T-helper 1 cell treated with Interleukin-12 subunit alpha and Interleukin-12 subunit beta and Interleukin-4 antibody, amounts not matched to agents 30 μg/mL and 1 μg/mL, for 36 hours (primary cell): ENCODE measurements around the gene ZNF804A.
"Not testable (repeated sequence)": the region's sequence is repeated elsewhere in the genome, so short reads cannot be mapped to it uniquely, and the experiment has no call there.

Experiments used
- H3K27ac Mint-ChIP-seq: one replicate; pipeline ENCODE4 v1.8.0; 2021; ENCODE audit warnings: mild to moderate bottlenecking, mixed read lengths
- H3K27me3 Mint-ChIP-seq: one replicate; pipeline ENCODE4 v1.8.0; 2021; ENCODE audit warnings: low read depth, mixed read lengths
- H3K36me3 Mint-ChIP-seq: one replicate; pipeline ENCODE4 v1.8.0; 2021; ENCODE audit warnings: low read depth, mixed read lengths
- H3K4me1 Mint-ChIP-seq: one replicate; pipeline ENCODE4 v1.8.0; 2021; ENCODE audit warnings: low read depth, mixed read lengths
- H3K4me3 Mint-ChIP-seq: one replicate; pipeline ENCODE4 v1.8.0; 2021; ENCODE audit warnings: mild to moderate bottlenecking, moderate library complexity, mixed read lengths
- H3K9me3 Mint-ChIP-seq: one replicate; pipeline ENCODE4 v1.8.0; 2021; ENCODE audit warnings: mixed read lengths

The ZNF804A gene

DNA sequence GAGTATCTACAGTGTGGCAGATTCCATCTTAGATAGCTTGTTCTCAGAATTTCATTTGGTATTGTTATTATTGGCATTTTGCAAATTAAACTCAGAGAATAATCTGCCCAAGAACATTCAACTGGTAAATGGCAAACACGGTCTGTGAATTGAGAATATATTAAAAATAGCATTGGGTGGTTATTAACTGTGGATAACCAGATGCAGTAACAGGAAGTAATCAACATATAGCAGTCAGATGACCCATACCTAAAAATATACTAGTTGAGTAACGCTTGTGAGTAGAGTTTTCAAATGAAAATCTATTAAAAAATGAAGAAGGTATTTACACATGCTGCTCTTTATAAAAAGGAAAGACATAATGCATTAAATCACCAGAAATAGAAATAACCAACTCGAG, 129.5 kb downstream of the ZNF804A start:
- H3K27me3 Mint-ChIP-seq: no peaks in the 10 kb centered on the region
- no peaks in the 10 kb centered on the region for H3K36me3 Mint-ChIP-seq
- no peak overlapping the region for H3K27ac Mint-ChIP-seq
- no peaks in the 10 kb centered on the region for H3K9me3 Mint-ChIP-seq
- H3K4me1 Mint-ChIP-seq: no peaks in the 10 kb centered on the region
- no peak overlapping the region for H3K4me3 Mint-ChIP-seq

DNA sequence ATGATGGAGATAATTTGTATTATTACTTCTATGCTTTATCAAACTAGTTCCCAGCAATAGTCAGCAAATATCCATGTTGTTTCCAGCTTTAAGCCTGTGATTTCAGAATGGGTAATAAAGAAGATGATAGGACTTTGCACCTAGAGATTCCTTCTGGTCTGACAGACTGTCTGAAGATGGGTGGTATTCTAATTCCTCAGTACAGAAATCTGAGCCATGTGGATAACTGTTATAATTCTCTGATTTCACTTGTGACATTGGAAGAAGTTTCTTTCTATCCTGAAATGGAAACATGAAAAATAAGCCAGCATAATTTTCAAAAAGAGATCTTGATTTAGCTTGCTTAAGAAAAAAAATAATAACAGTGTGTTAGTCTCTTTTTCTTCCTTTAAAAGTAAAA, 130.1 kb downstream of the ZNF804A start:
- Mint-ChIP-seq H3K4me3 (no peak overlapping the region), H3K27me3 (no peaks in the 10 kb centered on the region), H3K4me1 (no peaks in the 10 kb centered on the region), H3K9me3 (no peaks in the 10 kb centered on the region), H3K27ac (no peak overlapping the region), H3K36me3 (no peaks in the 10 kb centered on the region)

- H3K9me3 Mint-ChIP-seq: no peaks in the 10 kb centered on the region
- H3K36me3 Mint-ChIP-seq: no peaks in the 10 kb centered on the region
- H3K27me3 Mint-ChIP-seq: no peaks in the 10 kb centered on the region
- H3K4me1 Mint-ChIP-seq: no peaks in the 10 kb centered on the region
- H3K27ac Mint-ChIP-seq: no peak overlapping the region
- no peak overlapping the region for H3K4me3 Mint-ChIP-seq
Observed at GRCh38 chr2:184729581-184729980, 131.3 kb downstream of the ZNF804A start.

GRCh38 chr2:184730288-184730687, 132.0 kb downstream of the ZNF804A start:
- no peaks in the 10 kb centered on the region for H3K9me3 Mint-ChIP-seq
- H3K27me3 Mint-ChIP-seq: no peaks in the 10 kb centered on the region
- no peaks in the 10 kb centered on the region for H3K4me1 Mint-ChIP-seq
- no peak overlapping the region for H3K4me3 Mint-ChIP-seq
- no peak overlapping the region for H3K27ac Mint-ChIP-seq
- H3K36me3 Mint-ChIP-seq: no peaks in the 10 kb centered on the region

- Mint-ChIP-seq H3K27me3 (no peaks in the 10 kb centered on the region), H3K4me1 (no peaks in the 10 kb centered on the region), H3K9me3 (peaks cover 4% of the 10 kb centered on the region), H3K27ac (no peak overlapping the region), H3K36me3 (no peaks in the 10 kb centered on the region), H3K4me3 (no peak overlapping the region)
Observed at GRCh38 chr2:184734338-184734737, 136.0 kb downstream of the ZNF804A start.

DNA sequence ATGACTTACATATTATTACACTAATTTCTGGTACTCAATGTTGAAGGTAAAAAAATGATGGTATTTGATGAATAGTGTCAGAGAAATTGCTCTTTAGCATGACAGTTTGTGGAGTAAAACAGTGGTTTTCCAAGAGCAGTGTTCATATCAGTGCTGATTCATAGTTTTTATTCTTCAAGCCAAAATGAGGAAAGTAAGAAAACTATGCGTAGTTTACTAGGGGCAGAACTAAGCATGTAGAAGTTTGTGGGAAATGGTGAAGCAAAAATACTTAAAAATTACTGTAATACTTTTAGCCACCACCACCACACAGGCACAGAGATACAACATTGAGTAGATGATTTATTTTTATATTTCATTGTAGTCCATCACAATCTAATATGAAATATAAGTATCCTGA, 137.3 kb downstream of the ZNF804A start:
- Mint-ChIP-seq H3K36me3 (no peaks in the 10 kb centered on the region), H3K4me3 (no peak overlapping the region), H3K4me1 (no peaks in the 10 kb centered on the region), H3K27ac (no peak overlapping the region), H3K9me3 (peaks cover 4% of the 10 kb centered on the region), H3K27me3 (no peaks in the 10 kb centered on the region)

DNA sequence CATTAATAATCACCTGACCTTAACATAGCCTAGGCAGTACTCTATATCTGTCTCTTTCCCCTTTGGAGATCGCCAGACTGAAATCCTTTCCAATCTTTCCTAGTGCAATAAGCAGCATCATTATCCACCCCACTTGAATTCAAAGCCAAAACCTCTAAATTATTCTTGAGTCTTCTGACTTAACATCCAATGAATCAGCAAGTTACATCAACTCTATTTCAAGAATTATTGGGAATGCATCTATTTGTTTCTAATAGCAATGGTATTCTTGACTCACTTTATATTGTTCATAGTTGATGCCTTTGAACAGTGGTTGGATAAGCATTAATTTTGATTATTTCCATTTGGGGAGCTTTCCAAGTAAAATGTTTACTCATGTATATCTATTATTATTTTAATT, 144.8 kb downstream of the ZNF804A start:
- H3K4me1 Mint-ChIP-seq: no peaks in the 10 kb centered on the region
- H3K27ac Mint-ChIP-seq: no peak overlapping the region
- H3K27me3 Mint-ChIP-seq: no peaks in the 10 kb centered on the region
- no peak overlapping the region for H3K4me3 Mint-ChIP-seq
- H3K36me3 Mint-ChIP-seq: no peaks in the 10 kb centered on the region
- H3K9me3 Mint-ChIP-seq: no peaks in the 10 kb centered on the region

GRCh38 chr2:184756161-184756560, 157.8 kb downstream of the ZNF804A start:
- no peak overlapping the region for H3K27ac Mint-ChIP-seq
- no peaks in the 10 kb centered on the region for H3K27me3 Mint-ChIP-seq
- no peaks in the 10 kb centered on the region for H3K36me3 Mint-ChIP-seq
- no peaks in the 10 kb centered on the region for H3K4me1 Mint-ChIP-seq
- no peaks in the 10 kb centered on the region for H3K9me3 Mint-ChIP-seq
- no peak overlapping the region for H3K4me3 Mint-ChIP-seq

- H3K36me3 Mint-ChIP-seq: no peaks in the 10 kb centered on the region
- no peak overlapping the region for H3K4me3 Mint-ChIP-seq
- H3K9me3 Mint-ChIP-seq: no peaks in the 10 kb centered on the region
- no peaks in the 10 kb centered on the region for H3K27me3 Mint-ChIP-seq
- H3K27ac Mint-ChIP-seq: no peak overlapping the region
- H3K4me1 Mint-ChIP-seq: no peaks in the 10 kb centered on the region
Observed at GRCh38 chr2:184756885-184757284, 158.6 kb downstream of the ZNF804A start.

DNA sequence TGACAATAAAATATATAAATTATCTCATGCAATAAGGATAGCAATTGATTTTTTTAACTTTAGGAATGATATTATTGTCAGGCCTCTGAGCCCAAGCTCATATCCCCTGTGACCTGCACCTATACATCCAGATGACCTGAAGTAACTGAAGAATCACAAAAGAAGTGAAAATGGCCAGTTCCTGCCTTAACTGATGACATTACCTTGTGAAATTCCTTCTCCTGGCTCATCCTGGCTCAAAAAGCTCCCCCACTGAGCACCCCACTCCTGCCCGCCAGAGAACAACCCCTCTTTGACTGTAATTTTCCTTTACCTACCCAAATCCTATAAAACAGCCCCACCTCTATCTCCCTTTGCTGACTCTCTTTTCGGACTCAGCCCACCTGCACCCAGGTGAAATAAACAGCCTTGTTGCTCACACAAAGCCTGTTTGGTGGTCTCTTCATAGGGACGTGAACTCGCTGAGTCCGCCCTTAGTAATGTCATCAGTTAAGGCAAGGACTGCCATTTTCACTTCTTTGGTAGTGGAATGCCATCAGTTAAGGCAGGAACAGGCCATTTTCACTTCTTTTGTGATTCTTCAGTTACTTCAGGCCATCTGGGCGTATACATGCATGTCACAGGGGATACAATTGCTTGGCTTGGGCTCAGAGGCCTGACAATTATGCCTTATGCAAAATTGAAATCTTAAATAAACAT, 161.4 kb downstream of the ZNF804A start:
- H3K4me3 Mint-ChIP-seq, H3K36me3 Mint-ChIP-seq, H3K9me3 Mint-ChIP-seq, H3K4me1 Mint-ChIP-seq, H3K27me3 Mint-ChIP-seq, H3K27ac Mint-ChIP-seq: not testable (repeated sequence)

GRCh38 chr2:184760931-184761330, 162.6 kb downstream of the ZNF804A start:
- H3K36me3 Mint-ChIP-seq: no peaks in the 10 kb centered on the region
- no peak overlapping the region for H3K27ac Mint-ChIP-seq
- H3K9me3 Mint-ChIP-seq: no peaks in the 10 kb centered on the region
- H3K27me3 Mint-ChIP-seq: no peaks in the 10 kb centered on the region
- H3K4me1 Mint-ChIP-seq: no peaks in the 10 kb centered on the region
- no peak overlapping the region for H3K4me3 Mint-ChIP-seq

DNA sequence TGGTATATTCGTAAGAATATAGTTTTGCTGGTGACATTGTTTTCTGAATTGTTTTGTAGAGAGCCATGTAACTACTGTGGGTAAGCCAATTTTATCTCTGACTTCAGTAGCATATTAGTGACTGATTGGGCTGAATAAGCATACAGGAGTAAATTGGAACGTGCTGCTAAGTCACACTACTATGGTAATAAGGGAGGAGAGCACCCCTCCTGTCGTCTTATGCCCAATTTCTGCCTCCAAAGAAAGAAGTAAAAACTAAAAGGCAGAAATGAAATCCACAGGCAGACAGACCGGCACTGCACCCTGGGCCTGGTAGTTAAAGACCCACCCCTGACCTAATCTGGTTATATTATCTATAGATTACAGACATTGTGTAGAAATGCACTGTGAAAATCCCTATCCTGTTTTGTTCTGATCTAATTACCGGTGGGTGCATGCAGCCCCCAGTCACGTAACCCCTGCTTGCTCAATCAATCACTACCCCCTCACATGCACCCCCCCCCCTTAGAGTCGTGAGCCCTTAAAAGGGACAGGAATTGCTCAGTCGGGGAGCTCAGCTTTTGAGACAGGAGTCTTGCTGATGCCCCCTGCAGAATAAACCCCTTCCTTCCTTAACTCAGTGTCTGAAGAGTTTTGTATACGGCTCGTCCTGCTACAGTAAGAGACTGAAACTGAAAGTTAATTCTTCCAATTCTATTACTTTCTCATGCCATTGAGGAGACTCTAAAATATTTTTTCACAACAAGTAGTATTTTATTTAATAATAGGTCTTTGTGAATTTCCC, 167.0 kb downstream of the ZNF804A start:
- H3K4me3 Mint-ChIP-seq: peak overlapping the region; percentile 25
- no peaks in the 10 kb centered on the region for H3K4me1 Mint-ChIP-seq
- no peak overlapping the region for H3K27ac Mint-ChIP-seq
- H3K36me3 Mint-ChIP-seq: no peaks in the 10 kb centered on the region
- no peaks in the 10 kb centered on the region for H3K27me3 Mint-ChIP-seq
- H3K9me3 Mint-ChIP-seq: no peaks in the 10 kb centered on the region

DNA sequence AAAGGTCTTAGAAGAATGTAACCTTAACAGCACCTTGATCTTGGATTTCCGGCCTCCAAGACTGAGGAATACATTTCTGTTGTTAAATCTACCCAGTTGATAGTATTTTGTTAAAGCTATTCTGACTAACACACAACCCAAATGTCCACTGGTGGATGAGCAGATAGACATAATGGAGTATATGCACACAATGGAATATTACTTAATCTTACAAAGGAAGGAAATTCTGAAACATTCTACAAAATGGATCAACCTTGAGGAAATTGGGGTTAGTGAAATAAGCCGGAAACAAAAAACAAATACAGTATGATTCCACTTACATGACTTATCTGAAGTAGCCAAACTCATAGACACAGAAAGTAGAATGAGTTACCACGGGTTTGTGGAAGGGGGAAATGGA, 168.7 kb downstream of the ZNF804A start:
- H3K27me3 Mint-ChIP-seq: no peaks in the 10 kb centered on the region
- H3K36me3 Mint-ChIP-seq: no peaks in the 10 kb centered on the region
- H3K27ac Mint-ChIP-seq: no peak overlapping the region
- H3K4me1 Mint-ChIP-seq: no peaks in the 10 kb centered on the region
- no peak overlapping the region for H3K4me3 Mint-ChIP-seq
- no peaks in the 10 kb centered on the region for H3K9me3 Mint-ChIP-seq

DNA sequence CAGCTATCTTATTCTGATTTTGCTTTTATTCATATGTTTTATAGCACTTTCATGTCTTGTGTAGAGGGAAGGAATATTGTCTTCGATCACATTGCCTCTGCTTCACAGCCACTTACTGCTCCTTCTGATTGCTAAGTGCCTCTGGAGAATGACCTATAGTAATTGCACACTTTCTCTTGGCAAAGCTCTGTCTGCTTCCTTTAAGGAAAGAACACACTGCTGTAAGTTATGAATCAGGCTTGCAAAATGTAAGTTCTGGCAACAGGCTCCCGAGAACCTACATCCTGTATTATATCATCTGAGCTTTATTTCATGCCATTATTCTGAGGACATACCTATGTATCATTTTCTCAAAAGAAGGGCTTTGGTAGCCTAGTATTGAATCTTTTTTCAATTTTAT, 170.7 kb downstream of the ZNF804A start:
- Mint-ChIP-seq H3K4me3 (no peak overlapping the region), H3K9me3 (no peaks in the 10 kb centered on the region), H3K36me3 (no peaks in the 10 kb centered on the region), H3K27me3 (no peaks in the 10 kb centered on the region), H3K4me1 (no peaks in the 10 kb centered on the region), H3K27ac (no peak overlapping the region)

DNA sequence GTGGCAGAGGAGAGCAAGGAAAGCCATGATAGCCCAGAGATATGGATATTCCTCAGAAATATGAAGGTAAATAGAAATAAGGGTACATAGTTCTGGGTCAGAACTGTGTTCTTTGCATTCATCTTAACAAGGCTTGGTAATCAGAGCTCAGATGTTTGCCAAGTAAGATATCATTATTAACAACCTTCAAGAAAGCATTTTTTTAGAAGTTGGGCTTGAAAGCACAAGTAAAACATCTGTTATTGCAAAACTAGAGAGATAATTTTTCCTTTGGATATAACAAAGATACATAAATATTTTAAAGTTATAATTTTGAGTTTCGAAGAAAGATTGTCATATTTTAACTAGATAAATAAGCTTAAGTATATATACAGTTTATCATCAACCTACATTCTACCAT, 171.4 kb downstream of the ZNF804A start:
- Mint-ChIP-seq H3K4me3 (no peak overlapping the region), H3K9me3 (no peaks in the 10 kb centered on the region), H3K4me1 (no peaks in the 10 kb centered on the region), H3K27ac (no peak overlapping the region), H3K36me3 (no peaks in the 10 kb centered on the region), H3K27me3 (no peaks in the 10 kb centered on the region)
